ENCODE measurements around the gene NAA30.
"Not testable (repeated sequence)": the region's sequence is repeated elsewhere in the genome, so short reads cannot be mapped to it uniquely, and the experiment has no call there.

Gene NAA30
- long read RNA-seq, donor 1, full-length matches to known transcripts = 5 of 128 reads
- long read RNA-seq, donor 1, partial matches to known transcripts = 116 of 128 reads
- long read RNA-seq, donor 1, other reads (novel, unspliced or antisense) = 7 of 128 reads
- long read RNA-seq, donor 2, full-length matches to known transcripts = 1 of 1 reads
- long read RNA-seq, donor 2, partial matches to known transcripts = 0 of 1 reads
- long read RNA-seq, donor 2, other reads (novel, unspliced or antisense) = 0 of 1 reads
- long read RNA-seq, donor 3, full-length matches to known transcripts = 3 of 3 reads
- long read RNA-seq, donor 3, partial matches to known transcripts = 0 of 3 reads
- long read RNA-seq, donor 3, other reads (novel, unspliced or antisense) = 0 of 3 reads
- long read RNA-seq, donor 4, full-length matches to known transcripts = 7 of 137 reads
- long read RNA-seq, donor 4, partial matches to known transcripts = 119 of 137 reads
- long read RNA-seq, donor 4, other reads (novel, unspliced or antisense) = 11 of 137 reads
- long read RNA-seq, donor 5, full-length matches to known transcripts = 1 of 62 reads
- long read RNA-seq, donor 5, partial matches to known transcripts = 48 of 62 reads
- long read RNA-seq, donor 5, other reads (novel, unspliced or antisense) = 13 of 62 reads
- long read RNA-seq, donor 6, full-length matches to known transcripts = 4 of 104 reads
- long read RNA-seq, donor 6, partial matches to known transcripts = 95 of 104 reads
- long read RNA-seq, donor 6, other reads (novel, unspliced or antisense) = 5 of 104 reads
- long read RNA-seq, donor 7 = 0 reads
- long read RNA-seq, donor 8, full-length matches to known transcripts = 11 of 11 reads
- long read RNA-seq, donor 8, partial matches to known transcripts = 0 of 11 reads
- long read RNA-seq, donor 8, other reads (novel, unspliced or antisense) = 0 of 11 reads

GRCh38 chr14:57390037-57390805 is at the start of gene NAA30:
TSS of gene NAA30 (plus strand) at chr14:57390586. CDS start at chr14:57390958, 372 bp downstream.
- peak; percentile 87 for DNase-seq

GRCh38 chr14:57343545-57344297 is 46.7 kb upstream of the NAA30 start:
- DNase-seq = not testable (repeated sequence)

- DNase-seq = no peak
Observed at GRCh38 chr14:57345106-57345505, 45.3 kb upstream of the NAA30 start.

- DNase-seq = no peak
Observed at GRCh38 chr14:57346741-57347140, 43.6 kb upstream of the NAA30 start.

- DNase-seq = no peak
Observed at GRCh38 chr14:57352396-57353170, 37.8 kb upstream of the NAA30 start.

GRCh38 chr14:57355081-57355800 is 35.1 kb upstream of the NAA30 start:
- no peak for DNase-seq

GRCh38 chr14:57362361-57362760 is 28.0 kb upstream of the NAA30 start:
- peak; percentile 12 for DNase-seq

- DNase-seq = no peak
Observed at GRCh38 chr14:57364659-57365450, 25.5 kb upstream of the NAA30 start.

- DNase-seq = not testable (repeated sequence)
Observed at GRCh38 chr14:57370187-57370586, 20.2 kb upstream of the NAA30 start.

GRCh38 chr14:57371013-57371412 is 19.4 kb upstream of the NAA30 start:
- DNase-seq = no peak

- no peak for DNase-seq
Observed at GRCh38 chr14:57375156-57375555, 15.2 kb upstream of the NAA30 start.

GRCh38 chr14:57378661-57379060 is 11.7 kb upstream of the NAA30 start:
- no peak for DNase-seq

- DNase-seq = no peak
Observed at GRCh38 chr14:57380935-57381334, 9.5 kb upstream of the NAA30 start.

GRCh38 chr14:57382283-57382682 is 8.1 kb upstream of the NAA30 start:
- no peak for DNase-seq

- DNase-seq = no peak
Observed at GRCh38 chr14:57383125-57383745, 7.2 kb upstream of the NAA30 start.

GRCh38 chr14:57388067-57388466 is 2.3 kb upstream of the NAA30 start:
- no peak for DNase-seq

- DNase-seq = no peak
Observed at GRCh38 chr14:57389646-57390036, 745 bp upstream of the NAA30 start.

GRCh38 chr14:57390806-57391516 is 575 bp downstream of the NAA30 start:
- peak; percentile 92 for DNase-seq
